K562 (cell line): Measurements from ENCODE around the gene DOCK3. TPM values are rescaled to one million over a fixed set of nuclear protein-coding genes. Genes with fewer than 3 reads are reported as not detected.

Experiments used
- ATAC-seq: fragments of 200-7000 bp; cut with Tn5 transposase; 3 replicates; pipeline ENCODE4 v1.9.1; 2020; ENCODE audit warnings: moderate library complexity
- BruUV-seq: library from RNA; stranded (reverse); fragments of 400-500 nt; replicated peaks from 2 replicates; lab custom pipeline; 2021; lab: Mats Ljungman, UMichigan
- CTCF ChIA-PET: fragments of 300-600 bp; formaldehyde crosslinking; extraction: SDS; loops from one replicate; lab custom pipeline; 2021; ENCODE audit warnings: low intra/inter-chr PET ratio; lab: Yijun Ruan, JAX
- POLR2A ChIA-PET: fragments of 300-600, 350-650 bp; sonication (Branson Sonifier 250); formaldehyde crosslinking; extraction: SDS; loops from one replicate; lab custom pipeline; 2021; ENCODE audit warnings: antibody characterized with exemption, inconsistent platforms; lab: Yijun Ruan, JAX
- DNase-seq, 4 experiments: peaks; one replicate each; pipeline versions ENCODE4 v3.0.0 to v3.0.0-alpha.2; 2011 to 2018; ENCODE audit warnings: low spot score in 3 of 4, mixed read lengths in 3 of 4; ENCODE audit errors: extremely low read depth in 1 of 4
- FAIRE-seq: peaks from 2 replicates; lab custom pipeline; 2011; peaks lifted over from hg19 to GRCh38; lab: Jason Lieb, UNC
- H2AFZ ChIP-seq: 2 replicates; pipeline ENCODE4 v1.6.0; 2011; ENCODE audit warnings: low read depth, low read length, control low read depth, inconsistent platforms
- H3K27ac ChIP-seq: fragments of 200-600 bp; 3 replicates; pipeline ENCODE4 v1.8.0; 2011; ENCODE audit warnings: low read depth, mild to moderate bottlenecking, control low read depth, inconsistent platforms, low read length, moderate library complexity, mixed read lengths; ENCODE audit errors: extremely low read depth
- H3K27me3 ChIP-seq, 2 experiments: fragments of 300-600 bp in 1 of 2; 2 replicates in 1 of 2; 3 replicates in 1 of 2; pipeline versions ENCODE4 v1.6.0 to v1.8.0; 2011; ENCODE audit warnings: inconsistent platforms in 2 of 2, low read length in 2 of 2, mild to moderate bottlenecking in 1 of 2, mixed read lengths in 1 of 2, moderate library complexity in 1 of 2; ENCODE audit not compliant: control insufficient read depth in 2 of 2, insufficient read depth in 2 of 2
- H3K36me3 ChIP-seq: fragments of 300-600 bp; 3 replicates; pipeline ENCODE4 v1.8.0; 2011; ENCODE audit warnings: mild to moderate bottlenecking, low read length, inconsistent platforms; ENCODE audit not compliant: control insufficient read depth, insufficient read depth
- H3K4me1 ChIP-seq, 2 experiments: fragments of 200-600 bp in 1 of 2; replicated peaks in 1 of 2; 2 replicates in 1 of 2; 3 replicates in 1 of 2; pipeline versions ENCODE4 v1.5.1 to v1.8.0; 2011; ENCODE audit warnings: inconsistent platforms in 2 of 2, low read length in 2 of 2, mild to moderate bottlenecking in 1 of 2, mixed read lengths in 1 of 2, moderate library complexity in 1 of 2; ENCODE audit not compliant: control insufficient read depth in 2 of 2, insufficient read depth in 2 of 2
- H3K4me2 ChIP-seq: 2 replicates; pipeline ENCODE4 v1.6.1; 2011; ENCODE audit warnings: low read length, control low read depth, inconsistent platforms, mixed read lengths; ENCODE audit not compliant: insufficient read depth
- H3K4me3 ChIP-seq: fragments of 200-600 bp; sonication (generic), shearing (Covaris generic); 2 replicates; pipeline ENCODE4 v1.5.1; 2016; ENCODE audit warnings: control low read depth, inconsistent platforms
- H3K79me2 ChIP-seq: fragments of 200-600 bp; 3 replicates; pipeline ENCODE4 v1.8.0; 2011; ENCODE audit warnings: low read length, inconsistent platforms; ENCODE audit not compliant: control insufficient read depth, insufficient read depth
- H3K9ac ChIP-seq, 2 experiments: 2 replicates each; pipeline versions ENCODE4 v1.6.0 to v1.6.1; 2011; ENCODE audit warnings: low read depth in 2 of 2, low read length in 2 of 2, control low read depth in 1 of 2, inconsistent platforms in 1 of 2, mild to moderate bottlenecking in 1 of 2, mixed read lengths in 1 of 2; ENCODE audit not compliant: insufficient read depth in 1 of 2
- H3K9me1 ChIP-seq: one replicate; pipeline ENCODE4 v1.6.0; 2011; ENCODE audit warnings: inconsistent platforms, mild to moderate bottlenecking, low read length, moderate library complexity; ENCODE audit not compliant: control insufficient read depth, insufficient read depth
- H3K9me3 ChIP-seq: replicated peaks from 2 replicates; pipeline ENCODE4 v1.5.1; 2011; ENCODE audit warnings: low read depth, low read length, inconsistent platforms; ENCODE audit not compliant: control insufficient read depth, insufficient read depth
- H4K20me1 ChIP-seq: replicated peaks from 2 replicates; pipeline ENCODE4 v1.6.1; 2011; ENCODE audit warnings: low read length, inconsistent platforms, mixed read lengths; ENCODE audit not compliant: control insufficient read depth, insufficient read depth
- CREB3L1 ChIP-seq: fragments of 450-650 bp; IDR thresholded peaks from 2 replicates; pipeline ENCODE4 v1.6.1; 2014; ENCODE audit warnings: low read depth, mild to moderate bottlenecking, moderate library complexity, borderline replicate concordance
- KLF10 ChIP-seq: fragments of 250-450 bp; sonication (Bioruptor Pico); IDR thresholded peaks from 2 replicates; pipeline ENCODE4 v1.6.1; 2021; ENCODE audit warnings: matching md5 sums
- MITF ChIP-seq: IDR thresholded peaks from 2 replicates; pipeline ENCODE4 v1.6.1; 2014; ENCODE audit warnings: antibody characterized with exemption
- ZNF507 ChIP-seq: conservative IDR thresholded peaks from 2 replicates; pipeline ENCODE4 v1.6.1; 2017; ENCODE audit warnings: missing genetic modification characterization, missing compliant biosample characterization
- WGBS: fragments of 100-300 bp; shearing (Covaris generic); methylation state at CpG from one replicate; pipeline ENCODE4 v1.1.6; 2016; ENCODE audit warnings: low coverage, mixed read lengths; ENCODE audit not compliant: insufficient coverage; ENCODE audit errors: missing lambda C conversion rate; 5-methylcytosine and 5-hydroxymethylcytosine counted together
- in situ Hi-C: fragments of 300-500 bp; cut with MboI; formaldehyde crosslinking; loops from 4 replicates; pipeline ENCODE4 v1.15.0; 2018; ENCODE audit warnings: inconsistent platforms, mixed read lengths
- intact Hi-C: fragments of 100-400 bp; cut with micrococcal nuclease; formaldehyde crosslinking; loops from 2 replicates; pipeline ENCODE4 v1.14.2; 2022
- polyA plus RNA-seq, 8 experiments: library from polyadenylated mRNA; depleted of rRNA in 4 of 8; stranded (reverse) in 5 of 8; unstranded in 3 of 8; fragments of >200 nt; fragmentation: Nextera tagmentation in 2 of 8; fragmentation: Illumina TruSeq in 1 of 8; extraction: Ambion mirVana in 2 of 8; extraction: Trizol in 1 of 8; gene quantifications; 2 replicates each; pipeline versions ENCODE4 v1.2.1 to v1.2.3, GENCODE V29; 2011 to 2014; ENCODE audit warnings: inconsistent platforms in 1 of 8, missing spikeins in 1 of 8
- total RNA-seq, 7 experiments: library from RNA; depleted of rRNA in 6 of 7; stranded (reverse); fragments of >200 nt in 6 of 7; fragmentation: Illumina TruSeq in 2 of 7; extraction: Trizol in 2 of 7; gene quantifications; 2 replicates each; pipeline versions ENCODE4 v1.2.1 to v1.2.3, GENCODE V29; 2011 to 2021; ENCODE audit warnings: low replicate concordance in 1 of 7

DOCK3 gene
- total and polyA plus RNA-seq, 9 of the 15 experiments (the other 6 are each of a cell fraction or from before 2014, with no cell fraction given), result under 0.01 to 0.03 (median 0.01) TPM; not detected in 4

GRCh38 chr3:51379746-51380455, 705.2 kb downstream of the DOCK3 start:
- no peak overlapping the region for H3K4me2 ChIP-seq
- WGBS, result 17% methylated on average over 3 of the region's 8 CpGs
- no peak overlapping the region for H3K4me3 ChIP-seq
- ATAC-seq, result no peak
- BruUV-seq, result no TSS peak
- intact Hi-C loops (loop anchor here (10.0 kb wide), 2 partner anchors 705 to 765 kb away; partner anchors contain the start of genes CISH, DOCK3 and MAPKAPK3), in situ Hi-C loops (loop anchor here (5.0 to 10.0 kb wide), 2 partner anchors 275 to 763 kb away; partner anchors contain the start of gene MAPKAPK3)
- H3K27ac ChIP-seq, result no peak overlapping the region
- H4K20me1 ChIP-seq, result no peaks in the 10 kb centered on the region
- DNase-seq, result no peak
- peaks cover 0 to 4% of the 10 kb centered on the region in 2 experiments; a peak in 3 of 5 replicates for H3K4me1 ChIP-seq
- POLR2A ChIA-PET, result interaction anchor here (1.3 kb wide), 1 partner anchor 8 kb away, joined by 5 read pairs; no protein-coding TSS in a partner anchor
- no peaks in the 10 kb centered on the region for H3K36me3 ChIP-seq
- peaks cover 14% of the 10 kb centered on the region for H3K79me2 ChIP-seq
- no peak for TF ChIP-seq KLF10 (CRISPR knock-in tag)
- no peak for TF ChIP-seq ZNF507
- TF ChIP-seq MITF, result no peak
- no peak for TF ChIP-seq CREB3L1
- H3K9me3 ChIP-seq, result no peaks in the 10 kb centered on the region
- H3K9ac ChIP-seq, result no peak overlapping the region
- H2AFZ ChIP-seq, result no peak overlapping the region
- no peak for FAIRE-seq
- no peaks in the 10 kb centered on the region for H3K9me1 ChIP-seq
- H3K27me3 ChIP-seq, result peaks cover 8 to 37% of the 10 kb centered on the region in 2 experiments
- CTCF ChIA-PET, result no interaction called here
